ENCODE data around the gene PGAP3. TPM values are rescaled to one million over a fixed set of nuclear protein-coding genes. Genes with fewer than 3 reads are reported as not detected.
"Not testable (repeated sequence)": the region's sequence is repeated elsewhere in the genome, so short reads cannot be mapped to it uniquely, and the experiment has no call there.

PGAP3 gene
- total RNA-seq, 1 donor from 2014 or later: 11.2 TPM

DNA sequence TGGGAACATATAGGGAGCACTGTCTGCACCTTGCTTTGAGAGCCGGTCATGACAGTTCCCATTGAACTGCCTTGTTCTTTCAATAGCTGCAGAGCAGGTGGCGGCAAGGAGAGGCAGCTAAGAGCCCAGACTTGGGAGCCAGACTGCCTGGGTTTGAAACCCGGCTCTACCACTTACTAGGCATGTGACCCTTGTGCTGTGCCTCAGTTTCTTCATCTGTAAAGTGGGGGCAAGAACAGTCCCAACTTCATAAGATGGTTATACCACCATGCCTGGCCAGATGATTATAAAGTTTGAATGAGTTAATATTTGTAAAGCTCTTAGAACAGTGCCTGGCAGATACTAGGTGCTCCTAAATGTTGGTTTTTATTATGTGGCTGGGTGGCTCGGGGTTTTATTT lies 26.4 kb upstream of the PGAP3 start:
- H3K9me3 Mint-ChIP-seq (ENCODE audit: unreplicated experiment): no peaks in the 10 kb centered on the region
- H3K27ac Mint-ChIP-seq (ENCODE audit: unreplicated experiment): no peak overlapping the region
- no peak for DNase-seq (ENCODE audit: low spot score)
- no peak overlapping the region for H3K4me3 Mint-ChIP-seq (ENCODE audit: unreplicated experiment)
- TF ChIP-seq, protein P1, sequence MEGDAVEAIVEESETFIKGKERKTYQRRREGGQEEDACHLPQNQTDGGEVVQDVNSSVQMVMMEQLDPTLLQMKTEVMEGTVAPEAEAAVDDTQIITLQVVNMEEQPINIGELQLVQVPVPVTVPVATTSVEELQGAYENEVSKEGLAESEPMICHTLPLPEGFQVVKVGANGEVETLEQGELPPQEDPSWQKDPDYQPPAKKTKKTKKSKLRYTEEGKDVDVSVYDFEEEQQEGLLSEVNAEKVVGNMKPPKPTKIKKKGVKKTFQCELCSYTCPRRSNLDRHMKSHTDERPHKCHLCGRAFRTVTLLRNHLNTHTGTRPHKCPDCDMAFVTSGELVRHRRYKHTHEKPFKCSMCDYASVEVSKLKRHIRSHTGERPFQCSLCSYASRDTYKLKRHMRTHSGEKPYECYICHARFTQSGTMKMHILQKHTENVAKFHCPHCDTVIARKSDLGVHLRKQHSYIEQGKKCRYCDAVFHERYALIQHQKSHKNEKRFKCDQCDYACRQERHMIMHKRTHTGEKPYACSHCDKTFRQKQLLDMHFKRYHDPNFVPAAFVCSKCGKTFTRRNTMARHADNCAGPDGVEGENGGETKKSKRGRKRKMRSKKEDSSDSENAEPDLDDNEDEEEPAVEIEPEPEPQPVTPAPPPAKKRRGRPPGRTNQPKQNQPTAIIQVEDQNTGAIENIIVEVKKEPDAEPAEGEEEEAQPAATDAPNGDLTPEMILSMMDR (IDR thresholded peaks at IDR 0.05; ENCODE audit: unreplicated experiment): no peak
- no peaks in the 10 kb centered on the region for H3K4me1 Mint-ChIP-seq (ENCODE audit: unreplicated experiment)
- peaks cover 5% of the 10 kb centered on the region for H3K27me3 Mint-ChIP-seq (ENCODE audit: unreplicated experiment)
- peaks cover 18% of the 10 kb centered on the region for H3K36me3 Mint-ChIP-seq (ENCODE audit: low read depth, unreplicated experiment)

DNA sequence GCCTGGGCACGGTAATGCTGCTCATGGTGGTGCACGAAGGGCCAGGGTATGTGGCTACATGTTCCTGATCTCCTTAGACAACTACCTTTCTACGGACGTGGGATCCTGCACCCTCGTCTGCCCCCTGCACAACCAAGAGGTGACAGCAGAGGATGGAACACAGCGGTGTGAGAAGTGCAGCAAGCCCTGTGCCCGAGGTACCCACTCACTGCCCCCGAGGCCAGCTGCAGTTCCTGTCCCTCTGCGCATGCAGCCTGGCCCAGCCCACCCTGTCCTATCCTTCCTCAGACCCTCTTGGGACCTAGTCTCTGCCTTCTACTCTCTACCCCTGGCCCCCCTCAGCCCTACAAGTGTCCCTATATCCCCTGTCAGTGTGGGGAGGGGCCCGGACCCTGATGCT lies 24.0 kb upstream of the PGAP3 start:
- H3K9me3 Mint-ChIP-seq (ENCODE audit: unreplicated experiment): no peaks in the 10 kb centered on the region
- H3K36me3 Mint-ChIP-seq (ENCODE audit: low read depth, unreplicated experiment): peaks cover 18% of the 10 kb centered on the region
- peaks cover 6% of the 10 kb centered on the region for H3K27me3 Mint-ChIP-seq (ENCODE audit: unreplicated experiment)
- TF ChIP-seq, protein P1 (IDR thresholded peaks at IDR 0.05; ENCODE audit: unreplicated experiment): no peak
- no peaks in the 10 kb centered on the region for H3K4me1 Mint-ChIP-seq (ENCODE audit: unreplicated experiment)
- DNase-seq (ENCODE audit: low spot score): no peak
- no peak overlapping the region for H3K27ac Mint-ChIP-seq (ENCODE audit: unreplicated experiment)
- H3K4me3 Mint-ChIP-seq (ENCODE audit: unreplicated experiment): no peak overlapping the region

DNA sequence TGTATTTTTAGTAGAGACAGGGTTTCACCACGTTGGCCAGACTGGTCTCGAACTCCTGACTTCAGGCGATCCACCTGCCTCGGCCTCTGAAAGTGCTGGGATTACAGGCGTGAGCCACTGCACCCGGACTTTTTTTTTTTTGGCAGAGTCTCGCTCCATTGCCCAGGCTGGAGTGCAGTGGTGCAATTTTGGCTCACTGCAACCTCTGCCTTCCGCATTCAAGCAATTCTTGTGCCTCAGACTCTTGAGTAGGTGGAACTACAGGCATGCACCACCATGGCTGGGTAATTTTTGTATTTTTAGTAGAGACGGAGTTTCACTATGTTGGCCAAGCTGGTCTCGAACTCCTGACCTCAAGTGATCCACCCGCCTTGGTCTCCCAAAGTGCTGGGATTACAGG lies 23.2 kb upstream of the PGAP3 start:
- not testable (repeated sequence) for H3K9me3 Mint-ChIP-seq (ENCODE audit: unreplicated experiment); H3K4me1 Mint-ChIP-seq (ENCODE audit: unreplicated experiment); H3K27ac Mint-ChIP-seq (ENCODE audit: unreplicated experiment); H3K27me3 Mint-ChIP-seq (ENCODE audit: unreplicated experiment); H3K4me3 Mint-ChIP-seq (ENCODE audit: unreplicated experiment); DNase-seq (ENCODE audit: low spot score)
- H3K36me3 Mint-ChIP-seq (ENCODE audit: low read depth, unreplicated experiment): peaks cover 18% of the 10 kb centered on the region

DNA sequence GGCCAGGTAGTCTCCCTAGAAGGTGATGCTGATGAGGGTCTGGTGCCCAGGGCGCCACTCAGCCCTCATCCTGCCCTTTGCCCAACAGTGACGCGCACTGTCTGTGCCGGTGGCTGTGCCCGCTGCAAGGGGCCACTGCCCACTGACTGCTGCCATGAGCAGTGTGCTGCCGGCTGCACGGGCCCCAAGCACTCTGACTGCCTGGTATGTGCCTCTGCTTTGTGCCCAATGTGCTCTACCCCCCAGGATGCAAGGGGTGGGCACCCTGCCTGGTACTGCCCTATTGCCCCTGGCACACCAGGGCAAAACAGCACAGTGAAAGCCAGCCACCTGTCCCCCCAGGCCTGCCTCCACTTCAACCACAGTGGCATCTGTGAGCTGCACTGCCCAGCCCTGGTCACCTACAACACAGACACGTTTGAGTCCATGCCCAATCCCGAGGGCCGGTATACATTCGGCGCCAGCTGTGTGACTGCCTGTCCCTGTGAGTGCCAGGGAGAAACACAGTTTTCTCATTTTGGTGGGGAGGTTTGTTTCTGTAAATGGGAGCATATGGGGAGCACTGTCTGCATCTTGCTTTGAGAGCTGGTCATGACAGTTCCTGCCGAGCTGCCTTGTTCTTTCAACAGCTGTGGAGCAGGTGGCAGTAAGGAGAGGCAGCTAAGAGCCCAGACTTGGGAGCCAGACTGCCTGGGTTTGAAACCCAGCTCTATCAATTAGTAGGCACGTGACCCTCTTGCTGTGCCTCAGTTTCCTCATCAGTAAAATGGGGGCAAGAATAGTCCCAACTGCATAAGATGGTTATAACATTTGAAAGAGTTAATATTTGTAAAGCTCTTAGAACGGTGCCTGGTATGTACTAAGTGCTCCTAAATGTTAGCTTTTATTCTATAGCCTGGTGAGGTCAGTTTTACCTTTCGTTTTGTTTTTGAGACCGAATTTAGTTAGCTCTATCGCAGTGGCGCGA lies 22.4 kb upstream of the PGAP3 start:
- Mint-ChIP-seq H3K36me3 (ENCODE audit: low read depth, unreplicated experiment) (peaks cover 18% of the 10 kb centered on the region), H3K4me1 (ENCODE audit: unreplicated experiment) (no peaks in the 10 kb centered on the region), H3K4me3 (ENCODE audit: unreplicated experiment) (no peak overlapping the region), H3K27me3 (ENCODE audit: unreplicated experiment) (peaks cover 6% of the 10 kb centered on the region), H3K9me3 (ENCODE audit: unreplicated experiment) (no peaks in the 10 kb centered on the region), H3K27ac (ENCODE audit: unreplicated experiment) (no peak overlapping the region)
- no peak for DNase-seq (ENCODE audit: low spot score)
- TF ChIP-seq, protein P1 (IDR thresholded peaks at IDR 0.05; ENCODE audit: unreplicated experiment): no peak

DNA sequence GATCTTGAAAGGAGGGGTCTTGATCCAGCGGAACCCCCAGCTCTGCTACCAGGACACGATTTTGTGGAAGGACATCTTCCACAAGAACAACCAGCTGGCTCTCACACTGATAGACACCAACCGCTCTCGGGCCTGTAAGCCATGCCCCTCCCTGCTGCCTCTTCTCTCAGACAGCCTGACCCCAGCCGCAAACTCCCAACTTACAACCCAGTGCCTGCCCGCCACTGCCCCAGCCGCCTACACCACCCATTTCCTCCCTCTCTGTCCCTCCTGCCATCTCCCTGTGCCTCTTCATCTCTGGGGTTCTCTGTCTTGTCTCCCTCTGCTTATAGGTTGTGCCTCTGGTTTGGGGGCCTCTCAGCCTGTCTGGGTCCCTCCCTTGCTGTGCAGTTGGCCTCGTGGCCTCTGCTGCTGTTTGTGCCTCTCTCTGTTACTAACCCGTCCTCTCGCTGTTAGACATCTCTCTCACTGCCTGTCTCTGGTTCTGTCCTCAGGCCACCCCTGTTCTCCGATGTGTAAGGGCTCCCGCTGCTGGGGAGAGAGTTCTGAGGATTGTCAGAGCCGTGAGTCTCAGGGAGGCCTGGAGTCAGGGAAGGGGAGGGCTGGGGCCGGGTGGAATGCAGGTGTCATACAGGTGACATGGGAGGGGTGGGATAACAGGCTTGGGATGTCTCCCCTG lies 21.6 kb upstream of the PGAP3 start:
- Mint-ChIP-seq H3K4me3 (ENCODE audit: unreplicated experiment) (peak overlapping the region; percentile 66), H3K27ac (ENCODE audit: unreplicated experiment) (no peak overlapping the region), H3K4me1 (ENCODE audit: unreplicated experiment) (no peaks in the 10 kb centered on the region), H3K36me3 (ENCODE audit: low read depth, unreplicated experiment) (peaks cover 18% of the 10 kb centered on the region), H3K9me3 (ENCODE audit: unreplicated experiment) (no peaks in the 10 kb centered on the region), H3K27me3 (ENCODE audit: unreplicated experiment) (peaks cover 6% of the 10 kb centered on the region)
- TF ChIP-seq, protein P1 (IDR thresholded peaks at IDR 0.05; ENCODE audit: unreplicated experiment): no peak
- no peak for DNase-seq (ENCODE audit: low spot score)
